ENCODE results near the gene PCDH9.

- TF ChIP-seq CTCF (IDR thresholded peaks at IDR 0.05; ENCODE audit: insufficient read depth, low read length) (no peak), POLR2AphosphoS5 (IDR thresholded peaks at IDR 0.05; ENCODE audit: low read depth) (no peak), GABPA (IDR thresholded peaks at IDR 0.05; ENCODE audit: low read depth) (no peak)
Observed at GRCh38 chr13:66952507-66952906, 277.6 kb downstream of the PCDH9 start.
